ENCODE measurements around the gene NCBP3. TPM values are rescaled to one million over a fixed set of nuclear protein-coding genes. Genes with fewer than 3 reads are reported as not detected.

NCBP3 gene, protein sequence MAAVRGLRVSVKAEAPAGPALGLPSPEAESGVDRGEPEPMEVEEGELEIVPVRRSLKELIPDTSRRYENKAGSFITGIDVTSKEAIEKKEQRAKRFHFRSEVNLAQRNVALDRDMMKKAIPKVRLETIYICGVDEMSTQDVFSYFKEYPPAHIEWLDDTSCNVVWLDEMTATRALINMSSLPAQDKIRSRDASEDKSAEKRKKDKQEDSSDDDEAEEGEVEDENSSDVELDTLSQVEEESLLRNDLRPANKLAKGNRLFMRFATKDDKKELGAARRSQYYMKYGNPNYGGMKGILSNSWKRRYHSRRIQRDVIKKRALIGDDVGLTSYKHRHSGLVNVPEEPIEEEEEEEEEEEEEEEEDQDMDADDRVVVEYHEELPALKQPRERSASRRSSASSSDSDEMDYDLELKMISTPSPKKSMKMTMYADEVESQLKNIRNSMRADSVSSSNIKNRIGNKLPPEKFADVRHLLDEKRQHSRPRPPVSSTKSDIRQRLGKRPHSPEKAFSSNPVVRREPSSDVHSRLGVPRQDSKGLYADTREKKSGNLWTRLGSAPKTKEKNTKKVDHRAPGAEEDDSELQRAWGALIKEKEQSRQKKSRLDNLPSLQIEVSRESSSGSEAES
- total RNA-seq, result 19.7 and 19.9 TPM in 2 replicates

DNA sequence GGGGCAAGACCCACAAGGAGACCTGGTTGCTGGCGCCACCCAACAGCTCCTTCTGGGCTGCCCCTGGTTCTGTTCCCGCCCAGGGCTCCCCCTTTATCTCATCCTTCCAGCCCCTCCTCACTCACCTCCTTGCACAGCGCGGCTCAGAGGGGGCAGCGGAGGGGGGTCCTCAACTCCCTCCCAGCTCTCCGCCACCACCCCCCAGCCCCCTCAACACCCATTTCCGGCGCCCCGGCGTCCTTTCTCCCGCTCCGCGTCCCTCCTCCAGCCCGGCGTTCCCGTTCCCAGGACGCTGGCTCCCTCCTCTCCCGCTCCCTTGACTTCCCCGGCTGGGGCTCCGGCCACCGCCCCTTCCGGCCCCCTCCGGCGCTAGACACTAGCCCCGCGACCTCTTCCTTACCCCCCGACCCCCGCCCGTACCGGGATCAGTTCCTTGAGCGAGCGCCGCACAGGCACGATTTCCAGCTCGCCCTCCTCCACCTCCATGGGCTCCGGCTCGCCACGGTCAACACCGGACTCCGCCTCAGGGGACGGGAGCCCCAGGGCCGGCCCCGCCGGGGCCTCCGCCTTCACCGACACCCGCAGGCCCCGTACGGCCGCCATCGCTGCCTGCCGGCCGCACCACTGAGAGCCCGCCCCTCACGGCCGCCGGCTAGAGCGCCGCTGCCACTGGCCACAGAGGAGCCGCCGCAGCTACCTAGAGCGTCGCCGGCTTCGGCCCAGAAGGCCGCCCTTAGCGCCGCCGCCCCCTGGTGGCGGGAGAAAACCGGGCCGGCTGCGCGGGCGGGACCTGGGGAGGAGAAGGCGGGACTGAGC lies at the start of gene NCBP3:
Gene NCBP3 (minus strand): TSS at position 626 of the 816 bp plus-strand sequence. CDS start 23 bp downstream, at position 603.

DNA sequence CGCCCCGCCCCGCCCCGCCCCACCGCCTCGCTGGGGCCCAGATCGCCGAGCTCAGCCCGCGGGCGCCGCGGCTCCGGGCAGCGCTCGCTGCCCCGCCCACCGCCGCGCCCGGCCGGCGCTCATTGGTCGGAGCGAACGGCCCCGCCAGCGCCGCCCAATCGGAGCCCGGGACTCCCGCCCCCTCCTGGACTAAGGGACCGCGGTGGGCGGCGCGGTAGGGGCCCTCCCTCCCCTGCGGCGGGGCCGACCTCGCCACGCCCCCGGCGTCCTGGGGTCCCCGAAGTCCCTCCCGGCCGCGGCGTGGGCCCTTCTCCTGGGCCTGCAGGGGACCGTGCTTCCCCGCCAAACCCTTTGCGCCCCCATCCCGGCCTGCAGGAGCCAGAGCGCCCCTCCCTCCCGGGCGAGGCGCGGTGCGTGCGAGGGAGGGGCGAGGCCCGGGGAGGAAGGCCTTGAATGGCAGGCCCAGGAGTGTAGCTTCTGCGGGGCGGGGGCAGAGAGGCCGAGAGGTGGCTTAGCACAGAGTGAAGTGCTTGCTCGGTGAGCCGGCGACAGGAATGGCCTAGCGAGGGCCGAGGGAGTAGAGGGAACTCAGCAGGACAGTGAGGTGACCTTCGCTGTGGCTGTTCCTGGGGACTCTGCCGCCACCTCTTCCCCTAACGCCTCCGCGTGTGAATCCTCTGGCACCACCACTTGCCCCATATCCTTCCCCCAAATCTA lies 47.1 kb upstream of the NCBP3 start, which contains the start of gene CAMKK1:
Gene CAMKK1 (minus strand): TSS at position 51 of the 717 bp plus-strand sequence. CDS start 7,366 bp downstream, outside the sequence.

DNA sequence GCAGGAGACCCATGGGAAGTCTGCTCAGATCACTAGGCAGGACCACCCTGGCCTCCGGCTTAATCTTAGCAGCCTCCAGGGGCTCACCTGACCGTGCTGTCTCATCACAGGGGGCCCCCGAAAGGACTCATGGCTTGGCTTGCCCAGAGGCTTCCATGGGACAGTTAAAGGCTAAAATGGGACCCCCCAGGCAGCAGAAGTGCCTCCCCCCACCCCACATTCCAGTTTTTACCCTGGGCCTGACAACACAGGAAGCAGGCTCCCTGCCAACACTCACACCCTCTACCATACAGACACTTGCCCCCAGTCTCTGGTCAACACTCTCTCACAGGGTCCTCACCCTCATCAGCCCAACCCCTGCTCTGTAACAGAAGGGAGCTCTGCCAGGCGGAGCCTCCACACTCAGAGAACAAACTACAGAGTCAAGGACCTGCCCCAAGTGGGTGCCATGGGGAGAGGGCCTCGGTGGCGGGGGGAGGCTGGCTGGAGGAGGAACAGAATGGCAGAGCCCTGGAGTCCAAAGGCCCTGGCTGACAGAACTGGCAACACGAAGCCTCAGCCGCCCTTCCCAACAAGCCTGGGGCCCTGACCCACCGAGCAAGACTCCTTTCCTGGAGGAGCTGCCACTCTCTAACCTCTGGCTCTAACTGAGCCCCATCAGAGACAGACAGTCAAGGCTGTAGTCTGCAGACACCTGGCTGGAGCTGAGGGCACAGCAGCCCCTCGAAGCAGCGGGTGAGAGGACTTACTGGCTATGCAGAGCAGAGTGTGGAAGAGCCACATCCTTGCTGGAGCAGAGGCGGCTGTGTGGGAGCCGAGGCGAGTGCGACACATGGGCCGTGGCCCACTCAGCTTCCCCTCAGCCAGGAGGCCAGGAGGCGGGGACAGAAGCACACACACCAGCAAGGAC lies 45.4 kb downstream of the NCBP3 start, which contains the start of gene ITGAE:
Gene ITGAE (minus strand): TSS at position 827 of the 910 bp plus-strand sequence. CDS start 44 bp downstream, at position 783.

Other genes starting within 250 kb of the NCBP3 start
- 1.3 and 2.7 TPM in 2 replicates for gene TRPV1, start 236.8 kb downstream of the NCBP3 start, total RNA-seq
- 9.4 and 11.7 TPM in 2 replicates for gene SHPK, start 210.0 kb downstream of the NCBP3 start, total RNA-seq
- 15.2 and 23.0 TPM in 2 replicates for gene CTNS, start 209.5 kb downstream of the NCBP3 start, total RNA-seq
- gene TAX1BP3, start 177.7 kb downstream of the NCBP3 start, total RNA-seq, result 124 and 168 TPM in 2 replicates
- gene EMC6, start 177.4 kb downstream of the NCBP3 start, total RNA-seq, result 11.8 and 15.1 TPM in 2 replicates
- gene P2RX5, start 150.1 kb downstream of the NCBP3 start, total RNA-seq, result 0.71 and 1.2 TPM in 2 replicates
- 0.71 and 0.83 TPM in 2 replicates for gene HASPIN, start 122.3 kb downstream of the NCBP3 start, total RNA-seq
- 18.4 and 23.2 TPM in 2 replicates for gene ITGAE, start 45.1 kb downstream of the NCBP3 start, total RNA-seq
- 3.0 and 5.1 TPM in 2 replicates for gene CAMKK1, start 46.8 kb upstream of the NCBP3 start, total RNA-seq
- 0.57 and 1.2 TPM in 2 replicates for gene P2RX1, start 70.2 kb upstream of the NCBP3 start, total RNA-seq
- 1.9 and 2.6 TPM in 2 replicates for gene ATP2A3, start 118.2 kb upstream of the NCBP3 start, total RNA-seq

All from smooth muscle cell of bladder (primary cell).